Neuronal stem cell (in vitro differentiated cells): ENCODE results near the gene KLF3.

Experiments
- DNase-seq: peaks from one replicate; pipeline ENCODE4 v3.0.0-alpha.2; 2013; ENCODE audit warnings: low spot score
- H2AFZ ChIP-seq: one replicate; pipeline ENCODE4 v1.6.1; 2013; ENCODE audit warnings: mild to moderate bottlenecking, low read length, inconsistent platforms
- H2AK5ac ChIP-seq: 2 replicates; pipeline ENCODE4 v1.6.1; 2013; ENCODE audit warnings: low read depth, mild to moderate bottlenecking, inconsistent platforms, low read length, moderate library complexity, mixed read lengths
- H2BK120ac ChIP-seq: 2 replicates; pipeline ENCODE4 v1.6.1; 2013; ENCODE audit warnings: low read depth, mild to moderate bottlenecking, inconsistent platforms, low read length, moderate library complexity, mixed read lengths
- H2BK12ac ChIP-seq: one replicate; pipeline ENCODE4 v1.6.1; 2013; ENCODE audit warnings: low read length, inconsistent platforms
- H2BK15ac ChIP-seq: 2 replicates; pipeline ENCODE4 v1.6.1; 2013; ENCODE audit warnings: mild to moderate bottlenecking, low read length, inconsistent platforms, mixed read lengths
- H2BK5ac ChIP-seq: one replicate; pipeline ENCODE4 v1.6.1; 2013; ENCODE audit warnings: inconsistent platforms, mild to moderate bottlenecking, low read length, moderate library complexity
- H3K14ac ChIP-seq: one replicate; pipeline ENCODE4 v1.6.1; 2013; ENCODE audit warnings: low read length, inconsistent platforms
- H3K18ac ChIP-seq: 2 replicates; pipeline ENCODE4 v1.6.1; 2013; ENCODE audit warnings: low read length, inconsistent platforms
- H3K23ac ChIP-seq: 2 replicates; pipeline ENCODE4 v1.6.1; 2013; ENCODE audit warnings: low read depth, mild to moderate bottlenecking, mixed read lengths, low read length, inconsistent platforms; ENCODE audit not compliant: poor library complexity
- H3K27ac ChIP-seq: replicated peaks from 3 replicates; pipeline ENCODE4 v1.5.1; 2013; ENCODE audit warnings: low read length, inconsistent platforms
- H3K27me3 ChIP-seq, 3 experiments: 2 replicates each; pipeline ENCODE4 v1.6.1; 2013; ENCODE audit warnings: low read length in 3 of 3, mild to moderate bottlenecking in 2 of 3, inconsistent platforms in 1 of 3, low read depth in 1 of 3, mixed read lengths in 1 of 3, moderate library complexity in 1 of 3; ENCODE audit not compliant: control insufficient read depth in 3 of 3, insufficient read depth in 3 of 3
- H3K36me3 ChIP-seq, 2 donors: replicated peaks in 1 of 2; 2 replicates each; pipeline ENCODE4 v1.6.1; 2013; ENCODE audit warnings: low read length in 2 of 2; ENCODE audit not compliant: control insufficient read depth in 2 of 2, insufficient read depth in 2 of 2
- H3K4ac ChIP-seq: 2 replicates; pipeline ENCODE4 v1.6.1; 2013; ENCODE audit warnings: inconsistent platforms, mild to moderate bottlenecking, low read length, moderate library complexity
- H3K4me1 ChIP-seq, 2 donors: 1 replicate in 1 of 2; 2 replicates in 1 of 2; pipeline ENCODE4 v1.6.1; 2013; ENCODE audit warnings: low read length in 2 of 2, low read depth in 1 of 2; ENCODE audit not compliant: control insufficient read depth in 2 of 2, insufficient read depth in 1 of 2
- H3K4me2 ChIP-seq: one replicate; pipeline ENCODE4 v1.6.1; 2013; ENCODE audit warnings: mild to moderate bottlenecking, low read length, inconsistent platforms; ENCODE audit not compliant: insufficient read depth, poor library complexity, severe bottlenecking
- H3K4me3 ChIP-seq, 2 donors: 2 replicates each; pipeline ENCODE4 v1.5.1; 2013; ENCODE audit warnings: low read length in 2 of 2, mild to moderate bottlenecking in 2 of 2, inconsistent platforms in 1 of 2, moderate library complexity in 1 of 2
- H3K79me1 ChIP-seq: one replicate; pipeline ENCODE4 v1.6.1; 2013; ENCODE audit warnings: low read depth, mild to moderate bottlenecking, inconsistent platforms, low read length, moderate library complexity
- H3K9ac ChIP-seq: one replicate; pipeline ENCODE4 v1.6.1; 2013; ENCODE audit warnings: mild to moderate bottlenecking, low read depth, low read length, inconsistent platforms; ENCODE audit not compliant: poor library complexity
- H3K9me3 ChIP-seq, 2 donors: replicated peaks in 1 of 2; 2 replicates each; pipeline versions ENCODE3 to v1.6.1; 2013; ENCODE audit warnings: low read length in 2 of 2, mild to moderate bottlenecking in 2 of 2, inconsistent platforms in 1 of 2, low read depth in 1 of 2, mixed read lengths in 1 of 2, moderate library complexity in 1 of 2; ENCODE audit not compliant: control insufficient read depth in 2 of 2, insufficient read depth in 1 of 2
- H4K8ac ChIP-seq: one replicate; pipeline ENCODE4 v1.6.1; 2013; ENCODE audit warnings: low read depth, mild to moderate bottlenecking, inconsistent platforms, low read length, moderate library complexity
- H4K91ac ChIP-seq: one replicate; pipeline ENCODE4 v1.6.1; 2013; ENCODE audit warnings: low read length, low read depth, mild to moderate bottlenecking, inconsistent platforms; ENCODE audit not compliant: poor library complexity
- WGBS, 2 donors: extraction: QIAGEN DNeasy Blood & Tissue Kit; methylation state at CpG; one replicate each; pipeline ENCODE4 v1.1.7; 2013; ENCODE audit warnings: missing lambda C conversion rate in 2 of 2, mixed read lengths in 1 of 2; ENCODE audit not compliant: insufficient read length in 2 of 2, insufficient replicate concordance in 1 of 2; ENCODE audit errors: extremely low coverage in 2 of 2; 5-methylcytosine and 5-hydroxymethylcytosine counted together

KLF3 gene

DNA sequence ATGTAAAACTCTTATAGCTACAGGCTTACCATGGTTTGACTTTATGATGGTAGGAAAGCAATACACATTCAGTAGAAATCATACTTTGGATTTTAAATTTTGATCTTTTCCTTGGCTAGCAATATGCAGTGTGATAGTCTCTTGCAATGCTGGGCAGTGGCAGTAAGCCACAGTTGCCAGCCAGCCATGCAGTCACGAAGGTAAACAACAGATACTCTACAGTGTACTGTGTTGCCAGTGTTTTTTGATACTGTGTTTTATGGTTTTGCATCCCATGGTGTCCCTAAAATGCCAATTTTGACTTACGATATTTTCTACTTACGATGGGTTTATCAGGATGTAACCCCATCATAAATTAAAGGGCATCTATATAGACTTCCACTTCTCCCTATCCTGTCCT is 24.8 kb upstream of the KLF3 start:
- H3K4me1 ChIP-seq: no peaks in the 10 kb centered on the region
- no peak overlapping the region for H3K9ac ChIP-seq
- no peak overlapping the region for H2AFZ ChIP-seq
- no peak overlapping the region for H3K14ac ChIP-seq
- WGBS, 2 donors: no CpG with 5 or more reads among the region's 3 CpGs
- H3K4ac ChIP-seq: no peak overlapping the region
- H3K4me2 ChIP-seq: no peak overlapping the region
- no peak overlapping the region for H3K4me3 ChIP-seq
- H2BK15ac ChIP-seq: no peak overlapping the region
- no peak overlapping the region for H2BK12ac ChIP-seq
- no peak overlapping the region for H2BK5ac ChIP-seq
- no peak overlapping the region for H3K18ac ChIP-seq
- H3K9me3 ChIP-seq: peaks cover 2 to 4% of the 10 kb centered on the region in 2 donors
- no peak overlapping the region for H2AK5ac ChIP-seq
- H3K23ac ChIP-seq: no peak overlapping the region
- no peak overlapping the region for H2BK120ac ChIP-seq
- H3K27ac ChIP-seq: no peak overlapping the region
- no peaks in the 10 kb centered on the region for H3K36me3 ChIP-seq
- no peak overlapping the region for H4K8ac ChIP-seq
- no peaks in the 10 kb centered on the region for H3K27me3 ChIP-seq
- no peaks in the 10 kb centered on the region for H3K79me1 ChIP-seq
- DNase-seq: no peak
- no peak overlapping the region for H4K91ac ChIP-seq

DNA sequence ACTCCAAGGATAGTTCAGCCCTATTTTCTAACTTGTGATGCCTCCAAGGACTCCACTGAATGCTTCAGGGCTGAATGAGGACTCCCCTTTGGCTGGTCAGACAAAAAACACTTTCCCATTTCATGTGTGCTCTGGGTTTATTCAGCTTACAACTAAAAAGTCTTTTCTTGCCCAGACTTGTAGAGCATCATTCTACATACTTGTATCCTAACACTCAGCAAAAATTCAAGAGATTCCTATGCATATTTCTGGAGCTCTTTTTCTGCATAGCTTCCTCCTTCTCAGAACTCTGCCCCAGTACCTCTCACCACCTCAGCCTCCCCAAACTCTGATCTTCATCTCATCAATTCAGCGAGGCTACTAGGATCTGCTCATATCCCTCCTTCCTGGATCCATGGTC is 22.2 kb upstream of the KLF3 start:
- no peaks in the 10 kb centered on the region for H3K79me1 ChIP-seq
- H2AK5ac ChIP-seq: no peak overlapping the region
- no peaks in the 10 kb centered on the region for H3K36me3 ChIP-seq
- WGBS, 2 donors: no CpG with 5 or more reads among the region's 1 CpG
- no peaks in the 10 kb centered on the region for H3K4me1 ChIP-seq
- no peak overlapping the region for H2BK15ac ChIP-seq
- H2AFZ ChIP-seq: no peak overlapping the region
- no peak overlapping the region for H2BK5ac ChIP-seq
- H3K14ac ChIP-seq: no peak overlapping the region
- H3K9ac ChIP-seq: no peak overlapping the region
- peaks cover 2 to 4% of the 10 kb centered on the region in 2 donors for H3K9me3 ChIP-seq
- no peak overlapping the region for H3K4me2 ChIP-seq
- H2BK12ac ChIP-seq: no peak overlapping the region
- no peak overlapping the region for H3K23ac ChIP-seq
- DNase-seq: no peak
- no peak overlapping the region for H4K91ac ChIP-seq
- H3K4ac ChIP-seq: no peak overlapping the region
- no peak overlapping the region for H3K18ac ChIP-seq
- no peak overlapping the region for H3K4me3 ChIP-seq
- H4K8ac ChIP-seq: no peak overlapping the region
- no peaks in the 10 kb centered on the region for H3K27me3 ChIP-seq
- no peak overlapping the region for H2BK120ac ChIP-seq
- no peak overlapping the region for H3K27ac ChIP-seq

DNA sequence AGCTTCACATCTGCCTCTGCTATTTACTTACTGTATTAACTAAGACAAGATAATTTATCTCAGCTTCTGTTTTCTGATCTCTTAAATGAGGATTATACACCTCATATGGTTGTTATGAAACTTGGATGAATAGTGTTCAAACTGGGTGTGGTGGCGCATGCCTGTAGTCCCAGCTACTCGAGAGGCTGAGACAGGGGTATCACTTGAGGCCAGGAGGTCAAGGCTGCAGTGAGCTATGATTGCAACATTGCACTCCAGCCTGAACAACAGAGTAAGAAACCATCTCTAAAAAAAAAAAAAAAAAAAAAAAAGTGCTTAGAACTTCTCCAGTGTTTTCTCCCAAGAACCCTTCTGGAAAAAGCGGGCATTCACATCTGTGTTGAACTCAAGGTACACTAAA is 19.8 kb upstream of the KLF3 start:
- Histone ChIP-seq H3K4me2 (no peak overlapping the region), H2AK5ac (no peak overlapping the region), H3K27ac (no peak overlapping the region), H4K8ac (no peak overlapping the region), H3K4me3 (no peak overlapping the region), H2BK120ac (no peak overlapping the region), H2BK15ac (no peak overlapping the region), H2BK12ac (no peak overlapping the region), H3K4me1 (no peaks in the 10 kb centered on the region), H4K91ac (no peak overlapping the region), H2AFZ (no peak overlapping the region), H3K36me3 (no peaks in the 10 kb centered on the region), H3K9me3 (peaks cover 0 to 2% of the 10 kb centered on the region in 2 donors), H3K79me1 (no peaks in the 10 kb centered on the region), H3K4ac (no peak overlapping the region), H2BK5ac (no peak overlapping the region), H3K27me3 (no peaks in the 10 kb centered on the region), H3K18ac (no peak overlapping the region), H3K9ac (no peak overlapping the region), H3K23ac (no peak overlapping the region), H3K14ac (no peak overlapping the region)
- DNase-seq: no peak
- no CpG with 5 or more reads among the region's 3 CpGs for WGBS, 2 donors

DNA sequence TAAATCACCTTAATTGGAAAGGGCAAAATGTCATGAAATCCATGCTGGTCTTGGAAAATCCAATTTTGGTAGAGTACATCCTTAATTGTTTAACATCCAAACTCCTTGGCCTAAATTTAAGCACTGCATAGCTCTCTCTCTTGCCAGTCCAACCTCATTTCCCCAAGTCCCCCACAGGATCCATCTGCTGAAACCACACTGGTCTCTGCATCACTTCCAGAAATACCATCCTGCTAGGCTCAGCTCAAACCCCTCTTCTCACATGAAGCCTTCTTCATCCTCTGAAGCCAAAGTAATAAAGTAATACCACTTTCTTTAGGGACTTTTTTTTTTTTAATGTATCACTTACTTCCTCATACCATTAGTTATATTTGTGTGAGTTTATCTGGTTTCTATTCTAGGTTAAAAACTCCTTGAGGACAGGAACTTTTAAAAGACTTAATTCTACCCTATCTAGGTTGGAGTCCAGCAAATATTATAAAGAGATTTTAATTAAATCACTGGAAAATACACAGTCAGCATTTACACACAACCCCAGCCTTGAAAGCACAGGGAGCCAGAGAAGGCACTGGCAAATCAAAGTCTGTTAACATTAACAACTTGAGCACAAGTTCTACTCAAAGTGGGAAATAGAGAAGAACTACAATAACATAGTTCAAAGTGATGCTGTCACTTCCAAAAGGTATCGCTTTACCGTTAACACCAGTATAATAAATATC is 16.7 kb upstream of the KLF3 start:
- Histone ChIP-seq H2BK120ac (no peak overlapping the region), H3K27ac (no peak overlapping the region), H3K18ac (no peak overlapping the region), H2AFZ (no peak overlapping the region), H3K4me1 (peaks cover 0 to 2% of the 10 kb centered on the region in 2 donors), H2BK15ac (no peak overlapping the region), H3K79me1 (no peaks in the 10 kb centered on the region), H3K36me3 (no peaks in the 10 kb centered on the region), H3K27me3 (no peaks in the 10 kb centered on the region), H2BK12ac (no peak overlapping the region), H3K4ac (no peak overlapping the region), H4K8ac (no peak overlapping the region), H3K14ac (no peak overlapping the region), H3K4me3 (no peak overlapping the region), H4K91ac (no peak overlapping the region), H2AK5ac (no peak overlapping the region), H3K4me2 (no peak overlapping the region), H3K23ac (no peak overlapping the region), H3K9ac (no peak overlapping the region), H2BK5ac (no peak overlapping the region), H3K9me3 (no peaks in the 10 kb centered on the region)
- no CpG with 5 or more reads among the region's 2 CpGs for WGBS, 2 donors
- DNase-seq: no peak
